Measurements from ENCODE around the gene OGFR.

DNA sequence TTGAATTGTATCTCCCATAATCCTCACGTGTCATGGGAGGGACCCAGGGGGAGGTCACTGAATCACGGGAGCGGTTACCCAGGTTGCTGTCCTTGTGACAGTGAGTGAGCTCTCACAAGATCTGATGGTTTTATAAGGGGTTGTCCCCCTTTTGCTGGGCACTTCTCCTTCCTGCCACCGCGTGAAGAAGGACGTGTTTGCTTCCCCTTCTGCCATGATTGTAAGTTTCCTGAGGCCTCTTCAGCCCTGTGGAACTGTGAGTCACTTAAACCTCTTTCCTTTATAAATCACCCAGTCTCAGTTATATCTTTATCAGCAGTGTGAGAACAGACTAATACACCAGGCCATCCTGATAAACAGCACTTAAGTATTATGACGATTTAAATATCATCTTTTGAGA, 17.3 kb upstream of the OGFR start:
- TF ChIP-seq, protein P1, sequence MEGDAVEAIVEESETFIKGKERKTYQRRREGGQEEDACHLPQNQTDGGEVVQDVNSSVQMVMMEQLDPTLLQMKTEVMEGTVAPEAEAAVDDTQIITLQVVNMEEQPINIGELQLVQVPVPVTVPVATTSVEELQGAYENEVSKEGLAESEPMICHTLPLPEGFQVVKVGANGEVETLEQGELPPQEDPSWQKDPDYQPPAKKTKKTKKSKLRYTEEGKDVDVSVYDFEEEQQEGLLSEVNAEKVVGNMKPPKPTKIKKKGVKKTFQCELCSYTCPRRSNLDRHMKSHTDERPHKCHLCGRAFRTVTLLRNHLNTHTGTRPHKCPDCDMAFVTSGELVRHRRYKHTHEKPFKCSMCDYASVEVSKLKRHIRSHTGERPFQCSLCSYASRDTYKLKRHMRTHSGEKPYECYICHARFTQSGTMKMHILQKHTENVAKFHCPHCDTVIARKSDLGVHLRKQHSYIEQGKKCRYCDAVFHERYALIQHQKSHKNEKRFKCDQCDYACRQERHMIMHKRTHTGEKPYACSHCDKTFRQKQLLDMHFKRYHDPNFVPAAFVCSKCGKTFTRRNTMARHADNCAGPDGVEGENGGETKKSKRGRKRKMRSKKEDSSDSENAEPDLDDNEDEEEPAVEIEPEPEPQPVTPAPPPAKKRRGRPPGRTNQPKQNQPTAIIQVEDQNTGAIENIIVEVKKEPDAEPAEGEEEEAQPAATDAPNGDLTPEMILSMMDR (IDR thresholded peaks at IDR 0.05), result no peak
- TF ChIP-seq POLR2AphosphoS5 (IDR thresholded peaks at IDR 0.05; ENCODE audit: insufficient read depth in 1 of 2, low read depth in 1 of 2), result no peak

All from vagina (tissue), 2 donors.